Measurements from ENCODE around the gene GAD1. TPM values are rescaled to one million over a fixed set of nuclear protein-coding genes. Genes with fewer than 3 reads are reported as not detected.

The GAD1 gene
- total RNA-seq, 4 donors from 2014 or later = not detected

- H3K4me3 ChIP-seq = no peak overlapping the region
- H3K27me3 ChIP-seq = no peaks in the 10 kb centered on the region
- H3K9me3 ChIP-seq = no peaks in the 10 kb centered on the region
- in situ Hi-C loops (cut with MboI; ENCODE audit: low pct_ligation_motif_present in 1 of 4, low pct_unique_long_range_greater_than_20kb in 1 of 4, low sequenced_read_pairs in 3 of 4) (no loop called here), intact Hi-C loops (cut with DNase I; ENCODE audit: low total_unique reads) (no loop called here)
- no peak overlapping the region for H3K27ac ChIP-seq
- H3K36me3 ChIP-seq = no peaks in the 10 kb centered on the region
- TF ChIP-seq POLR2AphosphoS5 (IDR thresholded peaks at IDR 0.05) = no peak
- TF ChIP-seq CTCF (IDR thresholded peaks at IDR 0.05) = no peak
- no peak for TF ChIP-seq POLR2A (IDR thresholded peaks at IDR 0.05)
- TF ChIP-seq EP300 (IDR thresholded peaks at IDR 0.05; ENCODE audit: low read depth) = no peak
- no peak for DNase-seq
- no peaks in the 10 kb centered on the region for H3K4me1 ChIP-seq
- WGBS, 2 donors (ENCODE audit: low coverage in 1 of 2) = 100% methylated on average over 1 of the region's 1 CpG
Observed at GRCh38 chr2:170779304-170779703, 37.4 kb upstream of the GAD1 start.

DNA sequence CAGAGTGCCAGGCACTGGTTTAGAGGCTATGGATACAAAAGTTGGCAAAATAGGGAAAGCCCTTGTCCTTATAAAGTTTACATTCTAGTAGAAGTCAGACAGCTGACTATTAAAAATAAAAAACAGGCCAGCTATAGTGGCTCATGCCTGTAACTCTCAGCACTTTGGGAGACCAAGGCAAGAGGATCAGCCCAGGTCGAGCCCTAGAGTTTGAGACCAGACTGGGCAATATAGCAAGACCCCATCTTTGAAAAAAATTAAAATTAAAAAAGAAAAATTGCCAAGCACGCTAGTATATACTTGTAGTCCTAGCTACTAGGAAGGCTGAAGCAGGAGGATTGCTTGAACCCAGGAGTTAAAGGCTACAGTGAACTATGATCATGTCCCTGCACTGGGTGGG is 34.0 kb upstream of the GAD1 start:
- H3K36me3 ChIP-seq = no peaks in the 10 kb centered on the region
- no peaks in the 10 kb centered on the region for H3K4me1 ChIP-seq
- no peak for DNase-seq
- intact Hi-C loops (cut with DNase I; ENCODE audit: low total_unique reads) = no loop called here
- no peak overlapping the region for H3K27ac ChIP-seq
- H3K4me3 ChIP-seq = no peak overlapping the region
- TF ChIP-seq POLR2A (IDR thresholded peaks at IDR 0.05) (no peak), POLR2AphosphoS5 (IDR thresholded peaks at IDR 0.05) (no peak), EP300 (IDR thresholded peaks at IDR 0.05; ENCODE audit: low read depth) (no peak), CTCF (IDR thresholded peaks at IDR 0.05) (no peak)
- in situ Hi-C loops (cut with MboI; ENCODE audit: low pct_ligation_motif_present in 1 of 4, low pct_unique_long_range_greater_than_20kb in 1 of 4, low sequenced_read_pairs in 3 of 4) = no loop called here
- WGBS, 2 donors (ENCODE audit: low coverage in 1 of 2) = 80 to 85% methylated on average over 1 to 2 of the region's 2 CpGs
- no peaks in the 10 kb centered on the region for H3K9me3 ChIP-seq
- H3K27me3 ChIP-seq = peaks cover 14% of the 10 kb centered on the region

- H3K4me1 ChIP-seq = no peaks in the 10 kb centered on the region
- no peaks in the 10 kb centered on the region for H3K9me3 ChIP-seq
- H3K36me3 ChIP-seq = no peaks in the 10 kb centered on the region
- no peak for TF ChIP-seq POLR2AphosphoS5 (IDR thresholded peaks at IDR 0.05)
- no peak for TF ChIP-seq POLR2A (IDR thresholded peaks at IDR 0.05)
- no peak for TF ChIP-seq CTCF (IDR thresholded peaks at IDR 0.05)
- no peak for TF ChIP-seq EP300 (IDR thresholded peaks at IDR 0.05; ENCODE audit: low read depth)
- no peak overlapping the region for H3K27ac ChIP-seq
- H3K4me3 ChIP-seq = no peak overlapping the region
- intact Hi-C loops (cut with DNase I; ENCODE audit: low total_unique reads) (no loop called here), in situ Hi-C loops (cut with MboI; ENCODE audit: low pct_ligation_motif_present in 1 of 4, low pct_unique_long_range_greater_than_20kb in 1 of 4, low sequenced_read_pairs in 3 of 4) (no loop called here)
- WGBS, 2 donors (ENCODE audit: low coverage in 1 of 2) = 94 to 100% methylated on average over 1 of the region's 1 CpG
- DNase-seq = no peak
- peaks cover 16% of the 10 kb centered on the region for H3K27me3 ChIP-seq
Observed at GRCh38 chr2:170783549-170783948, 33.1 kb upstream of the GAD1 start.

DNA sequence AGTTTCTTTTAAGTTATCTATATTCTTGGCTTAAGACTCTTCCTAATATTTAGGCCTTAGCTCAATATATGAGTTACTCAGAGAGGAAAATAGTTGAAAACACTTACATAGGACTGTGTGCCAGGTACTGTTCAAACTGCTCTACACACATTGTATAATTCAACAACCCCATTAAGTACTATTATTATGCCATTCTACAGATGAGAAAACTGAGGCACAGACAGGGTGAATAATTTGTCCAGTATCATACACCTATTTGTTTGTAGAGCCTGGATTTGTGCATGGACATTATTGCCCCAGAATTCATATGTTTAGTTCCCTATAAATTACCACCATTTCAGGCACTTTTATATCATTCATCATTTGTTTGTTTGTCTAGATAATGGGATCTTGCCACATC is 17.7 kb upstream of the GAD1 start:
- intact Hi-C loops (cut with DNase I; ENCODE audit: low total_unique reads) = no loop called here
- no peaks in the 10 kb centered on the region for H3K4me1 ChIP-seq
- no peak overlapping the region for H3K4me3 ChIP-seq
- in situ Hi-C loops (cut with MboI; ENCODE audit: low pct_ligation_motif_present in 1 of 4, low pct_unique_long_range_greater_than_20kb in 1 of 4, low sequenced_read_pairs in 3 of 4) = no loop called here
- no peak for DNase-seq
- no peak overlapping the region for H3K27ac ChIP-seq
- H3K27me3 ChIP-seq = peaks cover 7% of the 10 kb centered on the region
- TF ChIP-seq POLR2AphosphoS5 (IDR thresholded peaks at IDR 0.05) (no peak), EP300 (IDR thresholded peaks at IDR 0.05; ENCODE audit: low read depth) (no peak), CTCF (IDR thresholded peaks at IDR 0.05) (no peak), POLR2A (IDR thresholded peaks at IDR 0.05) (no peak)
- H3K36me3 ChIP-seq = no peaks in the 10 kb centered on the region
- no peaks in the 10 kb centered on the region for H3K9me3 ChIP-seq

All from transverse colon (tissue), 4 donors.